AG04450 (cell line): ENCODE results near the gene GREM2. TPM values are rescaled to one million over a fixed set of nuclear protein-coding genes. Genes with fewer than 3 reads are reported as not detected.

Source experiments
- CTCF ChIA-PET: fragments of 300-600, 350-600 bp; formaldehyde crosslinking; extraction: SDS; loops from one replicate; lab custom pipeline; 2022; ENCODE audit warnings: antibody characterized with exemption, inconsistent platforms; lab: Charles Lee
- POLR2A ChIA-PET: fragments of 350-600 bp; formaldehyde crosslinking; extraction: SDS; loops from one replicate; lab custom pipeline; 2021; ENCODE audit warnings: antibody characterized with exemption, inconsistent platforms; lab: Yijun Ruan, JAX
- DNase-seq: peaks from one replicate; pipeline ENCODE4 v3.0.0-alpha.2; 2011; ENCODE audit warnings: low read depth, low spot score
- H3K27ac ChIP-seq: one replicate; pipeline ENCODE4 v1.5.1; 2012; ENCODE audit warnings: low read depth, low read length, control low read depth
- H3K27me3 ChIP-seq: one replicate; pipeline ENCODE4 v1.6.0; 2012; ENCODE audit warnings: low read length; ENCODE audit not compliant: control insufficient read depth, insufficient read depth
- H3K4me3 ChIP-seq: 2 replicates; pipeline ENCODE4 v1.5.1; 2011; ENCODE audit warnings: mild to moderate bottlenecking, low read depth, low read length, control low read depth
- H3K9me3 ChIP-seq: 2 replicates; pipeline ENCODE4 v1.5.1; 2012; ENCODE audit warnings: low read length; ENCODE audit not compliant: control insufficient read depth, insufficient read depth
- polyA plus RNA-seq: library from polyadenylated mRNA; depleted of rRNA; stranded (reverse); fragments of >200 nt; gene quantifications from 2 replicates; pipeline ENCODE4 v1.2.3, GENCODE V29; 2011
- TF ChIP-seq, protein P1 (sequence below): IDR thresholded peaks from 2 replicates; pipeline ENCODE4 v1.5.1; 2011; ENCODE audit warnings: low read depth, low read length, control low read depth, inconsistent platforms

The GREM2 gene
- polyA plus RNA-seq, 1 experiment = 2.3 TPM

GRCh38 chr1:240468656-240469055 lies 143.3 kb downstream of the GREM2 start:
- H3K27me3 ChIP-seq = no peaks in the 10 kb centered on the region
- ChIA-PET POLR2A (no interaction called here), CTCF (interaction anchor here (2.5 kb wide), 1 partner anchor 13 kb away, joined by 9 read pairs; no protein-coding TSS in a partner anchor)
- no peaks in the 10 kb centered on the region for H3K9me3 ChIP-seq
- TF ChIP-seq, protein P1, sequence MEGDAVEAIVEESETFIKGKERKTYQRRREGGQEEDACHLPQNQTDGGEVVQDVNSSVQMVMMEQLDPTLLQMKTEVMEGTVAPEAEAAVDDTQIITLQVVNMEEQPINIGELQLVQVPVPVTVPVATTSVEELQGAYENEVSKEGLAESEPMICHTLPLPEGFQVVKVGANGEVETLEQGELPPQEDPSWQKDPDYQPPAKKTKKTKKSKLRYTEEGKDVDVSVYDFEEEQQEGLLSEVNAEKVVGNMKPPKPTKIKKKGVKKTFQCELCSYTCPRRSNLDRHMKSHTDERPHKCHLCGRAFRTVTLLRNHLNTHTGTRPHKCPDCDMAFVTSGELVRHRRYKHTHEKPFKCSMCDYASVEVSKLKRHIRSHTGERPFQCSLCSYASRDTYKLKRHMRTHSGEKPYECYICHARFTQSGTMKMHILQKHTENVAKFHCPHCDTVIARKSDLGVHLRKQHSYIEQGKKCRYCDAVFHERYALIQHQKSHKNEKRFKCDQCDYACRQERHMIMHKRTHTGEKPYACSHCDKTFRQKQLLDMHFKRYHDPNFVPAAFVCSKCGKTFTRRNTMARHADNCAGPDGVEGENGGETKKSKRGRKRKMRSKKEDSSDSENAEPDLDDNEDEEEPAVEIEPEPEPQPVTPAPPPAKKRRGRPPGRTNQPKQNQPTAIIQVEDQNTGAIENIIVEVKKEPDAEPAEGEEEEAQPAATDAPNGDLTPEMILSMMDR = no peak
- H3K4me3 ChIP-seq = no peak overlapping the region
- H3K27ac ChIP-seq = peak overlapping the region; percentile 42
- no peak for DNase-seq

DNA sequence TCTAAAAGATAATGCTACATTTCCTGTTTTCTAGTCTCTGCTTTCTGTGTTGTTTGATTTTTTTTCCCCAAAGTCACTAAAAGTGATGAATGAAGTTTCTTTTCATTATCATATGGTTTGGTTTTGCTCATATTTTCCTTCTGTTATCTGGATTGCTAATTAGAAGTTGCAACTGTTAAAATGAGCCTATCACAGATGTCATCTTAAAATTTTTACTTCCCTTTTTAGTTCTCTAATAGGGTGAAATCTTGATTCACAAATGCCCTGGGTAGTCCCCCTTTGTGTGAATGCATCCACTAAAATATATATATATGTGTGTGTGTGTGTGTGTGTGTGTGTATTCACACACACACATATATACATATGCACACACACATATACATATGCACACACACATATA lies 144.1 kb downstream of the GREM2 start:
- TF ChIP-seq, protein P1 = no peak
- no peak for DNase-seq
- Histone ChIP-seq H3K27ac (no peak overlapping the region), H3K9me3 (no peaks in the 10 kb centered on the region), H3K27me3 (no peaks in the 10 kb centered on the region), H3K4me3 (no peak overlapping the region)
- ChIA-PET POLR2A (no interaction called here), CTCF (no interaction called here)

GRCh38 chr1:240466509-240466908 lies 145.4 kb downstream of the GREM2 start:
- no peaks in the 10 kb centered on the region for H3K27me3 ChIP-seq
- no peak for DNase-seq
- ChIA-PET CTCF (interaction anchor here (1.0 to 1.5 kb wide), 4 partner anchors 12 to 277 kb away, joined by 3 to 8 read pairs (median 4); no protein-coding TSS in a partner anchor), POLR2A (no interaction called here)
- H3K27ac ChIP-seq = no peak overlapping the region
- H3K4me3 ChIP-seq = no peak overlapping the region
- H3K9me3 ChIP-seq = no peaks in the 10 kb centered on the region
- TF ChIP-seq, protein P1 = no peak

GRCh38 chr1:240465531-240465940 lies 146.4 kb downstream of the GREM2 start:
- Histone ChIP-seq H3K9me3 (no peaks in the 10 kb centered on the region), H3K27me3 (no peaks in the 10 kb centered on the region), H3K27ac (peak overlapping the region; percentile 47), H3K4me3 (peak overlapping the region; percentile 48)
- peak; percentile 10 for DNase-seq
- TF ChIP-seq, protein P1 = no peak
- CTCF ChIA-PET = interaction anchor here (0.9 to 1.6 kb wide), 4 partner anchors 11 to 276 kb away, joined by 3 to 13 read pairs (median 6); no protein-coding TSS in a partner anchor
- POLR2A ChIA-PET = interaction anchor here (0.7 kb wide), 1 partner anchor 20 kb away, joined by 5 read pairs; no protein-coding TSS in a partner anchor

GRCh38 chr1:240464099-240464498 lies 147.9 kb downstream of the GREM2 start:
- Histone ChIP-seq H3K27ac (no peak overlapping the region), H3K27me3 (no peaks in the 10 kb centered on the region), H3K4me3 (no peak overlapping the region), H3K9me3 (no peaks in the 10 kb centered on the region)
- no peak for DNase-seq
- POLR2A ChIA-PET = no interaction called here
- TF ChIP-seq, protein P1 = no peak
- CTCF ChIA-PET = interaction anchor here (1.6 kb wide), 1 partner anchor 9 kb away, joined by 13 read pairs; no protein-coding TSS in a partner anchor
